Panc1 (cell line): ENCODE data around the gene RASIP1.

Source experiments
- REST ChIP-seq, 2 experiments: IDR thresholded peaks; 2 replicates each; pipeline ENCODE4 v1.6.1; 2011 to 2012; ENCODE audit warnings: low read depth in 2 of 2, control low read depth in 1 of 2, low read length in 1 of 2, mild to moderate bottlenecking in 1 of 2, moderate library complexity in 1 of 2; ENCODE audit not compliant: insufficient read depth in 1 of 2
- SIN3A ChIP-seq: IDR thresholded peaks from 2 replicates; pipeline ENCODE4 v1.6.1; 2012; ENCODE audit warnings: low read depth, mild to moderate bottlenecking, low read length, moderate library complexity, borderline replicate concordance; ENCODE audit not compliant: insufficient read depth
- TF ChIP-seq, protein P1 (sequence below): fragments of 450-650 bp; IDR thresholded peaks from 2 replicates; pipeline ENCODE4 v1.5.1; 2017; ENCODE audit warnings: mild to moderate bottlenecking

- TF ChIP-seq, protein P1, sequence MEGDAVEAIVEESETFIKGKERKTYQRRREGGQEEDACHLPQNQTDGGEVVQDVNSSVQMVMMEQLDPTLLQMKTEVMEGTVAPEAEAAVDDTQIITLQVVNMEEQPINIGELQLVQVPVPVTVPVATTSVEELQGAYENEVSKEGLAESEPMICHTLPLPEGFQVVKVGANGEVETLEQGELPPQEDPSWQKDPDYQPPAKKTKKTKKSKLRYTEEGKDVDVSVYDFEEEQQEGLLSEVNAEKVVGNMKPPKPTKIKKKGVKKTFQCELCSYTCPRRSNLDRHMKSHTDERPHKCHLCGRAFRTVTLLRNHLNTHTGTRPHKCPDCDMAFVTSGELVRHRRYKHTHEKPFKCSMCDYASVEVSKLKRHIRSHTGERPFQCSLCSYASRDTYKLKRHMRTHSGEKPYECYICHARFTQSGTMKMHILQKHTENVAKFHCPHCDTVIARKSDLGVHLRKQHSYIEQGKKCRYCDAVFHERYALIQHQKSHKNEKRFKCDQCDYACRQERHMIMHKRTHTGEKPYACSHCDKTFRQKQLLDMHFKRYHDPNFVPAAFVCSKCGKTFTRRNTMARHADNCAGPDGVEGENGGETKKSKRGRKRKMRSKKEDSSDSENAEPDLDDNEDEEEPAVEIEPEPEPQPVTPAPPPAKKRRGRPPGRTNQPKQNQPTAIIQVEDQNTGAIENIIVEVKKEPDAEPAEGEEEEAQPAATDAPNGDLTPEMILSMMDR: no peak
- no peak for TF ChIP-seq REST (IDR thresholded peaks at IDR 0.05; ENCODE audit: insufficient read depth in 1 of 2, low read depth in 2 of 2, low read length in 1 of 2)
- no peak for TF ChIP-seq SIN3A
Observed at GRCh38 chr19:48708471-48708870, 31.9 kb downstream of the RASIP1 start.
